Stimulated activated effector memory CD8-positive, alpha-beta T cell treated with anti-CD3 and anti-CD28 coated beads, Interleukin-12 subunit alpha, Interleukin-12 subunit beta, amount 100 ng/mL, for 72 hours (primary cell): ENCODE results near the gene ZNF93.
A peak's percentile ranks its signal among the peaks of the same experiment; 100 is the strongest.
"Not testable (repeated sequence)": the region's sequence is repeated elsewhere in the genome, so short reads cannot be mapped to it uniquely, and the experiment has no call there.

ENCODE experiments used
- ATAC-seq: fragments of 150-1000 bp; cut with Tn5 transposase; 2 replicates; pipeline ENCODE4 v1.10.0; 2021
- DNase-seq, 2 donors: peaks; one replicate each; pipeline ENCODE4 v3.0.0; 2021 to 2022; ENCODE audit warnings: low spot score in 2 of 2
- H3K27ac Mint-ChIP-seq: one replicate; pipeline ENCODE4 v1.8.0; 2022; ENCODE audit warnings: mild to moderate bottlenecking, mixed read lengths
- H3K36me3 Mint-ChIP-seq: one replicate; pipeline ENCODE4 v1.8.0; 2022; ENCODE audit warnings: mild to moderate bottlenecking, mixed read lengths
- H3K4me1 Mint-ChIP-seq: one replicate; pipeline ENCODE4 v1.8.0; 2022; ENCODE audit warnings: mixed read lengths
- H3K4me3 Mint-ChIP-seq: one replicate; pipeline ENCODE4 v1.8.0; 2022; ENCODE audit warnings: mild to moderate bottlenecking, mixed read lengths
- H3K9me3 Mint-ChIP-seq: one replicate; pipeline ENCODE4 v1.8.0; 2022; ENCODE audit warnings: mixed read lengths

Gene ZNF93

GRCh38 chr19:19909654-19910053, 8.9 kb downstream of the ZNF93 start:
- DNase-seq (no peak), ATAC-seq (no peak)
- Mint-ChIP-seq H3K27ac (no peak overlapping the region), H3K4me1 (peaks cover 15% of the 10 kb centered on the region), H3K36me3 (peaks cover 4% of the 10 kb centered on the region), H3K4me3 (no peak overlapping the region), H3K9me3 (no peaks in the 10 kb centered on the region)

DNA sequence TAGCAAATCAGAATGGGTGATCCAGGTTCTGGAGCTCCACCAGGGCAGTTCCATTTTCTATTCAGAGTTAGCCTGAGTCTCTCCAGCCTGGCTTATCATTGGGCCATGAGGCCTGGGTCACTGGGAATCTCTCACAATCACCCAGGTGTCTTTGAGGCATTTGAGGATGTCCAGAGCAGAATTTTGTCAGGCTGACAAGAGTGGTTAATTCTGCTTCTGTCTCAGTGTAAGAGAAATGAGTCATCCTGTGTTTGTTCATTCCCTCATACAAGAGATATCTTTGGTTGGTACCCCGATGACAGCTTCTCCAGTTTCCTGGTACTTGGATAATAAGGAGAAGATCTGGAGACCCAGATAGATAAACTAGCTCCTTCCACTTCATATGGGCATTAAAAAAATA, 10.4 kb downstream of the ZNF93 start:
- H3K27ac Mint-ChIP-seq: no peak overlapping the region
- H3K36me3 Mint-ChIP-seq: peaks cover 2% of the 10 kb centered on the region
- H3K4me1 Mint-ChIP-seq: peaks cover 5% of the 10 kb centered on the region
- DNase-seq: no peak
- no peaks in the 10 kb centered on the region for H3K9me3 Mint-ChIP-seq
- H3K4me3 Mint-ChIP-seq: no peak overlapping the region
- no peak for ATAC-seq

- DNase-seq (no peak), ATAC-seq (no peak)
- Mint-ChIP-seq H3K4me1 (no peaks in the 10 kb centered on the region), H3K4me3 (no peak overlapping the region), H3K27ac (no peak overlapping the region), H3K9me3 (no peaks in the 10 kb centered on the region), H3K36me3 (peaks cover 29% of the 10 kb centered on the region)
These were observed 13.8 kb downstream of the ZNF93 start for GRCh38 chr19:19914596-19914995.

DNA sequence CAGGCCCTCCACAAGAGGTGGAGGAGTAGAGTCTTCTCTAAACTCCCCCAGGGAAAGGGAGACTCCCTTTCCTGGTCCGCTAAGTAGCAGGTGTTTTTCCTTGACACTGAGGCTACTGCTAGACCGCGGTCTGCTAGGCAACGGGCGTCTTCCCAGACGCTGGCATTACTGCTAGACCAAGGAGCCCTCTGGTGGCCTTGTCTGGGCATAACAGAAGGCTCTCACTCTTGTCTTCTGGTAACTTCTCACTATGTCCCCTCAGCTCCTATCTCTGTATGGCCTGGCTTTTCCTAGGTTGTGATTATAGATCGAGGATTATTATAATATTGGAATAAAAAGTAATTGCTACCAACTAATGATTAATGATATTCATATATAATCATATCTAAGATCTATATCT, 29.7 kb downstream of the ZNF93 start:
- Mint-ChIP-seq H3K36me3 (peaks cover 31% of the 10 kb centered on the region), H3K9me3 (peaks cover 15% of the 10 kb centered on the region)
- H3K27ac Mint-ChIP-seq, ATAC-seq, H3K4me3 Mint-ChIP-seq, H3K4me1 Mint-ChIP-seq: not testable (repeated sequence)
- DNase-seq: peak; percentile 5 to 54

DNA sequence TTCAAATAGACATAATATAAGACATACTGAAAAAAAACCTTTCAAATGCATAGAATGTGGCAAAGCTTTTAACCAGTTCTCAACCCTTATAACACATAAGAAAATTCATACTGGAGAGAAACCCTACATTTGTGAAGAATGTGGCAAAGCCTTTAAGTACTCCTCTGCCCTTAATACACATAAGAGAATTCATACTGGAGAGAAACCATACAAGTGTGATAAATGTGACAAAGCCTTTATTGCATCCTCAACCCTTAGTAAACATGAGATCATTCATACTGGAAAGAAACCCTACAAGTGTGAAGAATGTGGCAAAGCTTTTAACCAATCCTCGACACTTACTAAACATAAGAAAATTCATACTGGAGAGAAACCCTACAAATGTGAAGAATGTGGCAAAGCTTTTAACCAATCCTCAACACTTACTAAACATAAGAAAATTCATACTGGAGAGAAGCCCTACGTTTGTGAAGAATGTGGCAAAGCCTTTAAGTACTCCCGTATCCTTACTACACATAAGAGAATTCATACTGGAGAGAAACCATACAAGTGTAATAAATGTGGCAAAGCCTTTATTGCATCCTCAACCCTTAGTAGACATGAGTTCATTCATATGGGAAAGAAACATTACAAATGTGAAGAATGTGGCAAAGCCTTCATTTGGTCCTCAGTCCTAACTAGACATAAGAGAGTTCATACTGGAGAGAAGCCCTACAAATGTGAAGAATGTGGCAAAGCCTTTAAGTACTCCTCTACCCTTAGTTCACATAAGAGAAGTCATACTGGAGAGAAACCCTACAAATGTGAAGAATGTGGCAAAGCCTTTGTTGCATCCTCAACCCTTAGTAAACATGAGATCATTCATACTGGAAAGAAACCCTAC, 32.9 kb downstream of the ZNF93 start:
- Mint-ChIP-seq H3K9me3 (peaks cover 15% of the 10 kb centered on the region), H3K36me3 (peaks cover 31% of the 10 kb centered on the region)
- DNase-seq, H3K4me3 Mint-ChIP-seq, H3K27ac Mint-ChIP-seq, H3K4me1 Mint-ChIP-seq, ATAC-seq: not testable (repeated sequence)

GRCh38 chr19:19937403-19937802, 36.7 kb downstream of the ZNF93 start:
- Mint-ChIP-seq H3K9me3 (peaks cover 12% of the 10 kb centered on the region), H3K4me3 (no peak overlapping the region), H3K27ac (no peak overlapping the region), H3K4me1 (no peaks in the 10 kb centered on the region), H3K36me3 (peaks cover 19% of the 10 kb centered on the region)
- DNase-seq (no peak), ATAC-seq (no peak)

DNA sequence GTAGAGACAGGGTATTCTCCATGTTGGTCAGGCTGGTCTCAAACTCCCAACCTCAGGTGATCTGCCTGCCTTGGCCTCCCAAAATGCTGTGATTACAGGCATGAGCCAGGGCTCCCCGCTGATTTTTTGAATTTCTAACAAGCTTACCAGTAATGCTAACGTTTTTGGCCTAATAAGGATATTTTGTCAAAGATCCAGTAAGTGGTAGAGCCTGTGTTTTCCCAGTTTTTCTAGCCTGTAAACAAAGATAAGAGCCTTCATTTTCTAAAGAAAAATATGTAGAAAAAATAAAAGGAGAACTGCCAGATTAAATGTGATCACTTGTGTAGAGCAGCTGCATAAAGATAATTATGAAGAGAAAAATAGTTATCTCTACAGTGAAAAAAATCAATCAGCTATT, 37.7 kb downstream of the ZNF93 start:
- ATAC-seq (no peak), DNase-seq (no peak)
- H3K4me3 Mint-ChIP-seq: no peak overlapping the region
- H3K36me3 Mint-ChIP-seq: peaks cover 8% of the 10 kb centered on the region
- no peaks in the 10 kb centered on the region for H3K4me1 Mint-ChIP-seq
- H3K9me3 Mint-ChIP-seq: peaks cover 6% of the 10 kb centered on the region
- no peak overlapping the region for H3K27ac Mint-ChIP-seq

- no peak overlapping the region for H3K4me3 Mint-ChIP-seq
These were observed 43.3 kb downstream of the ZNF93 start for GRCh38 chr19:19943848-19944582.

DNA sequence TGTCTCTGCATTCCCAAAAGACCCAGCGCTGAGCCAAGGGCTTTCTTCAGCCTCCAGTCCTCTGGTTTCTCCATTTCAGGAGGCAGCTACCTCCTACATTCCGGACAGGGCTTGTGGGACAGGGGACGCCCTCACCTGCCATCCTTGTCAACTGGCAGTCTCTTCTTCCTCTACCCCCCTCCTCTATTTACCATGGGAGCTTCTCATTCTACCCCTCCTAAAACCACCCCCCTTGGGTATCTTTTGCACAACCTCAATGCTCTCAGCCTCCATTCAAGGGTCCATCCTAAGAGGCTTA, 43.8 kb downstream of the ZNF93 start:
- no peak for ATAC-seq
- DNase-seq: no peak
- Mint-ChIP-seq H3K27ac (no peak overlapping the region), H3K9me3 (no peaks in the 10 kb centered on the region), H3K36me3 (no peaks in the 10 kb centered on the region), H3K4me1 (no peaks in the 10 kb centered on the region), H3K4me3 (no peak overlapping the region)

More at GRCh38 chr19:19943848-19944582, 43.3 kb downstream of the ZNF93 start:
- no peaks in the 10 kb centered on the region for H3K4me1 Mint-ChIP-seq
- no peaks in the 10 kb centered on the region for H3K9me3 Mint-ChIP-seq
- DNase-seq (no peak), ATAC-seq (no peak)
- H3K36me3 Mint-ChIP-seq: no peaks in the 10 kb centered on the region
- no peak overlapping the region for H3K27ac Mint-ChIP-seq

GRCh38 chr19:19946226-19946625, 45.5 kb downstream of the ZNF93 start:
- Mint-ChIP-seq H3K27ac (no peak overlapping the region), H3K36me3 (no peaks in the 10 kb centered on the region), H3K9me3 (no peaks in the 10 kb centered on the region), H3K4me3 (no peak overlapping the region), H3K4me1 (no peaks in the 10 kb centered on the region)
- no peak for DNase-seq
- ATAC-seq: no peak

DNA sequence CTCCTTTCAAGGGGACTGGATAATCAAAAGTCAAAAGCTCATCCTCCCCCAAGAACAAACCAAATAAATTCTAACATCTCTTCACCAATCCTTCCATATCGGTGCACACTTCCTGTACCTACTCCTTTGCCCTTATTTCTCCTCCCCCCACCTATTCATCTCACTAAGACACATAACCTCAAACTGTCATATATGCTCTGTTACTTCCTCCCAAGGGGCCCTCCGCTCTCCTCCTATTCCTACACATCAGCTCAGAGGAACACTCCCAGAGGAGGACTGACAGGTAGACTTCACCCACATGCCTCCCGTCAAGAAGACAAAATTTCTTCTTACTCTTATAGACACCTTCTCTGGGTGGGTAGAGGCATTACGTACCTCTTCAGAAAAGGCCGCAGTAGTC, 48.1 kb downstream of the ZNF93 start:
- no peaks in the 10 kb centered on the region for H3K36me3 Mint-ChIP-seq
- H3K9me3 Mint-ChIP-seq: no peaks in the 10 kb centered on the region
- H3K27ac Mint-ChIP-seq: no peak overlapping the region
- no peaks in the 10 kb centered on the region for H3K4me1 Mint-ChIP-seq
- DNase-seq (no peak), ATAC-seq (no peak)
- H3K4me3 Mint-ChIP-seq: no peak overlapping the region

- no peaks in the 10 kb centered on the region for H3K9me3 Mint-ChIP-seq
- peaks cover 6% of the 10 kb centered on the region for H3K4me1 Mint-ChIP-seq
- DNase-seq (no peak), ATAC-seq (no peak)
- H3K4me3 Mint-ChIP-seq: no peak overlapping the region
- no peak overlapping the region for H3K27ac Mint-ChIP-seq
- no peaks in the 10 kb centered on the region for H3K36me3 Mint-ChIP-seq
These were observed 54.5 kb downstream of the ZNF93 start for GRCh38 chr19:19955208-19955607.

DNA sequence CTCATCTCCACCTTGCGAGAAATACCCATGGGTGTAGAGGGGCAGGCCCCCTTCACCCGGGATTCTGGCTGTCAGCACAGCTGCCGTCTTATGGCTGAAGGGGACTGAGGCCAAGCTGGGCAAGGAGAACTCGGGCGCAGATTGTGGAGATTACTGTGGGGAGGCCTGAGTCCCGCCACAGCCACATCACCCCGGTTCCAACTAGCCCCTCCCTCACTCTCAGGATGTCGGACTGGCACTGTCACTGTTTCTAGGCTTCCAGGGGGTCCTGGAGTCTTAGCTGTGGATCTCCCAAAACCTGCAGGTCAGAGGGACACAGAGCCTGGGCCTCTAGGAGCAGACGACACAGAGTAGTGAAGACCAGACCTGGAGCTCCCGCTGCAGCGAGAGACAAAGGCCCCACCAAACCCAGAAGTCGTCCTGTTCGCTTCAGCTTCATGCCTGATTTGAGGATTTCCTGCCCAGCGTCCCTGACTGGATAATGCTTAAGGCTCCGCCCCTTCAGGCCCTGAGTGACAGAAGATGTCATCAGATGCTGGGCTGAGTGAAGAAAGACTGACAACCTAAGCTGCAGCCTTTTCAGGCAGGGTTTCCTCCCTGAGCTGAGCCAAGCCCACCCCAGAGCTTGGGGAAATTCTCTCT, 55.8 kb downstream of the ZNF93 start:
- peaks cover 6% of the 10 kb centered on the region for H3K4me1 Mint-ChIP-seq
- DNase-seq (no peak), ATAC-seq (no peak)
- no peaks in the 10 kb centered on the region for H3K9me3 Mint-ChIP-seq
- no peaks in the 10 kb centered on the region for H3K36me3 Mint-ChIP-seq
- H3K27ac Mint-ChIP-seq: no peak overlapping the region
- H3K4me3 Mint-ChIP-seq: no peak overlapping the region

DNA sequence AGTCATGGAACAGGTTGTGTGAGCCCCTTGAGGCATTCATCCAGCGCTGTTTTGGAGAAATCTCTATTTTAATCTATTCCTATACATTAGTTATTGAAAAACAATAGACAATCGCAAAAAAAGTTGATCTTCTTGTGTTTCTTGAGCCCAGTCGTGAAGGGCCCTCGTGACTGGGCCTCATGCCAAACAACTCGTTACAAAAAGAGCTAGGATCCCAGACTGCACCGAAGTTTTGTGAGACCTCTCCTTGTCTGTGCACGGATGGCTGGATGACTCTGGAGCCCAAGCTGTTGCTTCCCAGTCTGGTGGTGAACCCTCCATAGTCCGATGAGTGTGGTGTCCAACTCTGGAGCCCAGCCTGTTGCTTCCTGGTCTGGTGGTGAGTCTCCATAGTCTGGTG, 57.0 kb downstream of the ZNF93 start:
- H3K4me1 Mint-ChIP-seq, DNase-seq, H3K4me3 Mint-ChIP-seq, H3K36me3 Mint-ChIP-seq, H3K9me3 Mint-ChIP-seq, H3K27ac Mint-ChIP-seq, ATAC-seq: not testable (repeated sequence)

DNA sequence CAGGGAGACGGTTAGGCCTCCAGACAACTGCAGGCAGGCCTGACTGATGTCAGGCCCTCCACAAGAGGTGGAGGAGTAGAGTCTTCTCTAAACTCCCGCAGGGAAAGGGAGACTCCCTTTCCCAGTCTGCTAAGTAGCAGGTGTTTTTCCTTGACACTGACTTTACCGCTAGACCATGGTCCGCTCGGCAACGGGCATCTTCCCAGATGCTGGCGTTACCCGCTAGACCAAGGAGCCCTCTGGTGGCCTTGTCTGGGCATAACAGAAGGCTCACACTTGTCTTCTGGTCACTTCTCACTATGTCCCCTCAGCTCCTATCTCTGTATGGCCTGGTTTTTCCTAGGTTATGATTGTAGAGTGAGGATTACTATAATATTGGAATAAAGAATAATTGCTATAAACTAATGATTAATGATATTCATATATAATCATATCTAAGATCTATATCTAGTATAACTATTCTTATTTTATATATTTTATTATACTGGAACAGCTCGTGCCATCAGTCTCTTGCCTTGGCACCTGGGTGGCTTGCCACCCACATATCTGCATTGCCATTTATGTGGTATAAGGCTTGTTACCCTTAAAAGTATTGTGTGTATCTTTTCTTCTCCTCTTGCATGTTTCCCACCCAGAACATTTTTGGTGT, 58.5 kb downstream of the ZNF93 start:
- H3K9me3 Mint-ChIP-seq, H3K27ac Mint-ChIP-seq, ATAC-seq, H3K36me3 Mint-ChIP-seq, H3K4me1 Mint-ChIP-seq, H3K4me3 Mint-ChIP-seq: not testable (repeated sequence)
- peak; percentile 50 to 82 for DNase-seq
